H1 (cell line): ENCODE results near the gene MGAT5B.

Experiments used
- ATF3 ChIP-seq: IDR thresholded peaks from 2 replicates; pipeline ENCODE4 v1.6.1; 2011; ENCODE audit warnings: low read depth, mild to moderate bottlenecking, low read length; ENCODE audit not compliant: insufficient read depth
- CTCF ChIP-seq, 3 experiments: IDR thresholded peaks; 1 replicate in 2 of 3; 2 replicates in 1 of 3; pipeline versions ENCODE4 v1.5.1 to v1.6.1; 2011; ENCODE audit warnings: low read length in 3 of 3, mild to moderate bottlenecking in 3 of 3, inconsistent platforms in 2 of 3, low read depth in 1 of 3, moderate library complexity in 1 of 3; ENCODE audit not compliant: insufficient read depth in 1 of 3; ENCODE audit errors: control extremely low read depth in 1 of 3
- EP300 ChIP-seq, 2 experiments: IDR thresholded peaks; 1 replicate in 1 of 2; 2 replicates in 1 of 2; pipeline ENCODE4 v1.6.1; 2011 to 2012; ENCODE audit warnings: low read depth in 2 of 2, low read length in 2 of 2, mild to moderate bottlenecking in 2 of 2, borderline replicate concordance in 1 of 2, inconsistent platforms in 1 of 2, moderate library complexity in 1 of 2
- EZH2 ChIP-seq: fragments of 200-600 bp; sonication (generic); IDR thresholded peaks from 2 replicates; pipeline ENCODE4 v1.7.1; 2012; ENCODE audit warnings: low read depth, mild to moderate bottlenecking, moderate library complexity, low read length, inconsistent platforms; ENCODE audit not compliant: severe bottlenecking
- FOSL1 ChIP-seq: IDR thresholded peaks from 2 replicates; pipeline ENCODE4 v1.6.1; 2011; ENCODE audit warnings: mild to moderate bottlenecking, low read depth, low read length, moderate library complexity; ENCODE audit not compliant: insufficient read depth
- HDAC2 ChIP-seq, 2 experiments: fragments of 300-600 bp in 1 of 2; sonication (generic) in 1 of 2; IDR thresholded peaks; 2 replicates each; pipeline ENCODE4 v1.6.1; 2011 to 2012; ENCODE audit warnings: low read depth in 2 of 2, low read length in 2 of 2, mild to moderate bottlenecking in 2 of 2, moderate library complexity in 2 of 2, borderline replicate concordance in 1 of 2, inconsistent platforms in 1 of 2
- KDM1A ChIP-seq: fragments of 200-600, 300-600 bp; sonication (generic); IDR thresholded peaks from 2 replicates; pipeline ENCODE4 v1.7.1; 2016; ENCODE audit warnings: mild to moderate bottlenecking, low read length, borderline replicate concordance
- MAX ChIP-seq: IDR thresholded peaks from 2 replicates; pipeline ENCODE4 v1.6.1; 2012; ENCODE audit warnings: inconsistent platforms
- POLR2A ChIP-seq, 2 experiments: IDR thresholded peaks; 1 replicate in 1 of 2; 2 replicates in 1 of 2; pipeline ENCODE4 v1.6.1; 2011; ENCODE audit warnings: low read depth in 2 of 2, low read length in 2 of 2, mild to moderate bottlenecking in 2 of 2; ENCODE audit errors: control extremely low read depth in 1 of 2
- RAD21 ChIP-seq, 2 experiments: IDR thresholded peaks in 1 of 2; conservative IDR thresholded peaks in 1 of 2; 2 replicates each; pipeline ENCODE4 v1.6.1; 2011; ENCODE audit warnings: low read depth in 2 of 2, low read length in 2 of 2, improper control_type of control experiment in 1 of 2, inconsistent platforms in 1 of 2, mild to moderate bottlenecking in 1 of 2, moderate library complexity in 1 of 2
- SUZ12 ChIP-seq: fragments of 200-600 bp; sonication (generic); IDR thresholded peaks from 2 replicates; pipeline ENCODE4 v1.6.1; 2012; ENCODE audit warnings: mild to moderate bottlenecking, inconsistent platforms, low read length, moderate library complexity, mixed read lengths
- TAF7 ChIP-seq: optimal IDR thresholded peaks from 2 replicates; pipeline ENCODE3; 2011; ENCODE audit warnings: low read depth, mild to moderate bottlenecking, inconsistent platforms, low read length, moderate library complexity, borderline replicate concordance
- USF2 ChIP-seq: IDR thresholded peaks from 2 replicates; pipeline ENCODE4 v1.6.1; 2011; ENCODE audit warnings: low read length, improper control_type of control experiment
- YY1 ChIP-seq: IDR thresholded peaks from 2 replicates; pipeline ENCODE4 v1.6.1; 2011; ENCODE audit warnings: low read depth, mild to moderate bottlenecking, low read length

GRCh38 chr17:76855105-76855504 lies 13.1 kb upstream of the MGAT5B start:
- TF ChIP-seq EZH2 (no peak), SUZ12 (no peak), ATF3 (no peak), CTCF (IDR thresholded peaks at IDR 0.05; ENCODE audit: control extremely low read depth in 1 of 3, insufficient read depth in 1 of 3, low read depth in 1 of 3, low read length in 3 of 3) (no peak), RAD21 (IDR thresholded peaks at IDR 0.05 in 1 of 2, conservative IDR thresholded peaks at IDR 0.05 in 1 of 2; ENCODE audit: low read depth in 2 of 2, low read length in 2 of 2) (no peak), TAF7 (no peak), YY1 (no peak), MAX (no peak), POLR2A (IDR thresholded peaks at IDR 0.05; ENCODE audit: control extremely low read depth in 1 of 2, low read depth in 2 of 2, low read length in 2 of 2) (no peak), USF2 (no peak), FOSL1 (no peak), KDM1A (no peak), EP300 (IDR thresholded peaks at IDR 0.05; ENCODE audit: borderline replicate concordance in 1 of 2, low read depth in 2 of 2, low read length in 2 of 2) (no peak), HDAC2 (IDR thresholded peaks at IDR 0.05; ENCODE audit: borderline replicate concordance in 1 of 2, low read depth in 2 of 2, low read length in 2 of 2) (no peak)
